ENCODE results near the gene ONECUT3.

Gene ONECUT3

GRCh38 chr19:1810439-1811160 is 57.3 kb downstream of the ONECUT3 start:
- ChIA-PET CTCF (interaction anchor here (0.5 to 2.5 kb wide), 3 partner anchors 16 to 1316 kb away, joined by 3 to 8 read pairs (median 8); no protein-coding TSS in a partner anchor), POLR2A (interaction anchor here (0.6 kb wide), 1 partner anchor 103 kb away, joined by 3 read pairs; no protein-coding TSS in a partner anchor)
- TF ChIP-seq LEF1 (IDR thresholded peaks at IDR 0.05; ENCODE audit: borderline replicate concordance), result no peak
- TF ChIP-seq FOXA1 (IDR thresholded peaks at IDR 0.05), result no peak
- no peak for TF ChIP-seq CTBP1 (IDR thresholded peaks at IDR 0.05; ENCODE audit: borderline replicate concordance)
- no peak for TF ChIP-seq HDGF (IDR thresholded peaks at IDR 0.05; ENCODE audit: borderline replicate concordance)
- TF ChIP-seq ARNT (IDR thresholded peaks at IDR 0.05), result no peak
- no peak for TF ChIP-seq SP1 (IDR thresholded peaks at IDR 0.05)
- no peak for TF ChIP-seq TARDBP (IDR thresholded peaks at IDR 0.05)
- TF ChIP-seq ELF4 (IDR thresholded peaks at IDR 0.05), result no peak
- no peak for TF ChIP-seq NFRKB (IDR thresholded peaks at IDR 0.05)
- no peak for TF ChIP-seq FOXK2 (IDR thresholded peaks at IDR 0.05)
- no peak for DNase-seq (ENCODE audit: extremely low spot score)

DNA sequence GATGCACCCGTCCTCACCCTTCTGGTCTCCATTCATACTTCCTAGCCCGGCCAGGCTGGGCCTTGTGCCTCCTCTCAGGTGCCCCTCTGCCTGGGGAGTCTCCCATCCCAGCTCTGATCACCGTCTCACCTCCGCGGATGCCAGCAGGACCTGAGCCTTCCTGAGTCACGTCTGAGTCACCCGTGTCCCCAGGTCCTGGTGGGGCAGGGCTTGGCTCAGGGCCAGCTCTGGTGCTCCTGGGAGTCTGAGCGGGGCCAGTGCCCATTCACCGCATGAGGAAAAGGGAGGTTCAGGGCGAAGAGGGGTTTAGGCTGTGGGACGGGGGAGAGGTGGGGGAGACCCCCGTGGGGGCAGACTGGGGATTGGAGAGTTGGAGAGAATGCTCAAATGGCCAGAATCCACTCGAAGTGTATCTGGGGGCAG is 58.2 kb downstream of the ONECUT3 start:
- no peak for TF ChIP-seq ELF4 (IDR thresholded peaks at IDR 0.05)
- no peak for TF ChIP-seq FOXK2 (IDR thresholded peaks at IDR 0.05)
- no peak for TF ChIP-seq FOXM1 (IDR thresholded peaks at IDR 0.05; ENCODE audit: borderline replicate concordance)
- TF ChIP-seq SP1 (IDR thresholded peaks at IDR 0.05), result no peak
- no peak for TF ChIP-seq BHLHE40 (IDR thresholded peaks at IDR 0.05; ENCODE audit: borderline replicate concordance)
- no peak for TF ChIP-seq HDGF (IDR thresholded peaks at IDR 0.05; ENCODE audit: borderline replicate concordance)
- TF ChIP-seq ARNT (IDR thresholded peaks at IDR 0.05), result no peak
- ChIA-PET POLR2A (no interaction called here), CTCF (interaction anchor here (2.5 kb wide), 1 partner anchor 15 kb away, joined by 8 read pairs; no protein-coding TSS in a partner anchor)
- DNase-seq (ENCODE audit: extremely low spot score), result no peak

GRCh38 chr19:1811942-1812425 is 58.7 kb downstream of the ONECUT3 start, which contains the start of gene ATP8B3:
ATP8B3 (minus strand) TSS chr19:1812276; CDS start chr19:1811736, 540 bp downstream.
- CTCF ChIA-PET, result no interaction called here
- TF ChIP-seq, protein P1, sequence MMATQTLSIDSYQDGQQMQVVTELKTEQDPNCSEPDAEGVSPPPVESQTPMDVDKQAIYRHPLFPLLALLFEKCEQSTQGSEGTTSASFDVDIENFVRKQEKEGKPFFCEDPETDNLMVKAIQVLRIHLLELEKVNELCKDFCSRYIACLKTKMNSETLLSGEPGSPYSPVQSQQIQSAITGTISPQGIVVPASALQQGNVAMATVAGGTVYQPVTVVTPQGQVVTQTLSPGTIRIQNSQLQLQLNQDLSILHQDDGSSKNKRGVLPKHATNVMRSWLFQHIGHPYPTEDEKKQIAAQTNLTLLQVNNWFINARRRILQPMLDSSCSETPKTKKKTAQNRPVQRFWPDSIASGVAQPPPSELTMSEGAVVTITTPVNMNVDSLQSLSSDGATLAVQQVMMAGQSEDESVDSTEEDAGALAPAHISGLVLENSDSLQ (IDR thresholded peaks at IDR 0.05), result no peak
- TF ChIP-seq BHLHE40 (IDR thresholded peaks at IDR 0.05; ENCODE audit: borderline replicate concordance), result no peak
- TF ChIP-seq HDGF (IDR thresholded peaks at IDR 0.05; ENCODE audit: borderline replicate concordance), result no peak
- TF ChIP-seq LEF1 (IDR thresholded peaks at IDR 0.05; ENCODE audit: borderline replicate concordance), result no peak
- TF ChIP-seq ARNT (IDR thresholded peaks at IDR 0.05), result no peak
- TF ChIP-seq SP1 (IDR thresholded peaks at IDR 0.05), result no peak
- TF ChIP-seq SUZ12 (IDR thresholded peaks at IDR 0.05), result no peak
- no peak for TF ChIP-seq FOXM1 (IDR thresholded peaks at IDR 0.05; ENCODE audit: borderline replicate concordance)
- TF ChIP-seq ELF4 (IDR thresholded peaks at IDR 0.05), result no peak
- no peak for TF ChIP-seq L3MBTL2 (conservative IDR thresholded peaks at IDR 0.05)
- POLR2A ChIA-PET, result no interaction called here
- DNase-seq (ENCODE audit: extremely low spot score), result no peak

DNA sequence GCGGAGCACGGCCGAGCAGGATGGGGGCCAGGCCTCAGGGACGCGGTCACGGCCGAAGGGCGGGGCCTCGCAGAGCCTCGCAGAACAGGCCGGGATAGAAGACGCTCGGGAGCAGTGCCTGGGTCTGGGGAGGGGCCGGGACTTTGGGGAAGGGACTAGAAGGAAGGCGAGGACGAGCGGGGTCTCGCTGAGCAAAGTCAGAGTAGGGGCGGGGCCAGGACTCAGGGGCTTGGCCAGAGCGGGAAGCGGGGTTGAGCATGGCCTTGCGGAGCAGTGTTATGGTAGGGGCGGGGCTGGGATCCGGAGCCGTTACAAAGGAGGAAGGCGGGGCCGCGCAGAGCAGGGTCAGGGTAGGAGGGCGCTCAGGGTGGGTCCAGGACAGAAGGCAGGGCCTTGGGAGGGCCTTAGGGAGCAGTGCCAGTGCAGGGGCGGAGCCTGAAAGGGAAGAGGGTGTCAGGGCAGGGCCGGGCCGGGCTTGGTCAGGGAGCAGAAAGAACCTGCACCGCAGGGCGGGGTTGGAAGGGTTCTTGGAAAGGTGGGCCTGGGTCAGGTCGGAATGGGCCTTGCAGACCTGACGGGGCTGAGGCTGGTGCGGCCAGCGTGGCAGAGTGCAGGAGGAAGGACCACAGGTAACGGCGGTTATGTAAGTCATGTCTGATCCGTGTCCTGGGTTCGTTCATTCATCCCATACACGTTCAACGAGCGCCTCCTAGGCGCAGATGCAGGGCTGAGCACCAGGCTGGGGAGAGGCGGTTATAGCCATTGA is 59.3 kb downstream of the ONECUT3 start:
- ChIA-PET CTCF (no interaction called here), POLR2A (no interaction called here)

DNA sequence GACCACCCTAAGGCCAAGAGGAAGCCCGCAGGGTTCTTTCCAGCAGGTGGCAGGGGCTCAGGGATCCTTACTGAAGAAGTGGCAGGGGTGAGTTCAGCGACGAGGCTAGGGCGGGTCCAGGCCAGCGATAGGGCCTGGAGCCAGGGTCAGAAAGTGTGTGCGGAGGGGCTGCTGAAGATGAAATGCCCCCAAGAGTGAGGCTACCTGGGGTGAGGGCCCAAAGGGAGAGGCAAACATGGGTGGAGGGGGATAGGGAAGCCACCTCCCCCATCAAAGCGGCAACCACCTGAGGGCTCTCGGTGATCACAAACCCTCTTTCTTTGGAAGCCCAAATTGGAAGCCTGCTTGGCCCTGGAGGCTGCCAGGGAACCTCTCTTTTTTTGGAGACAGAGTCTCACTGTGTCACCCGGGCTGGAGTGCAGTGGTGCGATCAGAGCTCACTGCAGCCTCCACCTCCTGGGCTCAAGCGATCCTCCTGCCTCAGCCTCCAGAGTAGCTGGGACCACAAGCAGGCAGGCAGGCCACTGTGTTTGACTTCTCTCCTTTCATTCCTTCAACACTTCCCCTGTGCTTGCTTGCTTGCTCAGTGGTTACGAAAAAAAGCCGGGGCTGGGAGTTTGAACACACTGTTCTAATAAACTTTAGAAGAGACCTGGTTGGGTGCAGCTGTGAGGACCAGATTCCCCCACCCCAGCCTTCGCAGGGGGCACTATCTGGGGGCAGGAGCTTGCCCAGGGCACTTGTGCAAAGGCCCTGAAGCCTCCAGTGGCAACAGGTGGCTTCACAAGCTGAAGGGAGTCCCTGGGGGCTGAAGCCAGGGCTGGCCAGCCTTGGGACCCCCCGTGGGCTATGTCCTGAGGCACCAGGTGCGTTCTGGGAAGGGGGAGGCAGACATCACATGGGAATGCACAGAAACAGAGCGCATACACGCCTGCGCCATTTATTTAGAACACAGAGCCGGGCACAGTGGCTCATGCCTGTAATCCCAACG is 60.2 kb downstream of the ONECUT3 start:
- TF ChIP-seq ZNF384 (IDR thresholded peaks at IDR 0.05) (no peak), LEF1 (IDR thresholded peaks at IDR 0.05; ENCODE audit: borderline replicate concordance) (no peak), L3MBTL2 (conservative IDR thresholded peaks at IDR 0.05) (no peak), SP1 (IDR thresholded peaks at IDR 0.05) (no peak), ARNT (IDR thresholded peaks at IDR 0.05) (no peak), HDGF (IDR thresholded peaks at IDR 0.05; ENCODE audit: borderline replicate concordance) (no peak), ELF4 (IDR thresholded peaks at IDR 0.05) (no peak), FOXM1 (IDR thresholded peaks at IDR 0.05; ENCODE audit: borderline replicate concordance) (no peak), FOXK2 (IDR thresholded peaks at IDR 0.05) (no peak), SUZ12 (IDR thresholded peaks at IDR 0.05) (no peak)
- ChIA-PET CTCF (interaction anchor here (1.0 to 2.7 kb wide), 4 partner anchors 13 to 141 kb away, joined by 3 to 8 read pairs (median 4); no protein-coding TSS in a partner anchor), POLR2A (interaction anchor here (1.6 kb wide), 1 partner anchor 12 kb away, joined by 4 read pairs; no protein-coding TSS in a partner anchor)
- no peak for DNase-seq (ENCODE audit: extremely low spot score)

More for the DNA sequence above, 59.3 kb downstream of the ONECUT3 start:
- DNase-seq (ENCODE audit: extremely low spot score), result peak; percentile 99
- TF ChIP-seq L3MBTL2 (conservative IDR thresholded peaks at IDR 0.05) (peak; percentile 41; the same call in 1 of the 2 replicates), LEF1 (IDR thresholded peaks at IDR 0.05; ENCODE audit: borderline replicate concordance) (no peak)

DNA sequence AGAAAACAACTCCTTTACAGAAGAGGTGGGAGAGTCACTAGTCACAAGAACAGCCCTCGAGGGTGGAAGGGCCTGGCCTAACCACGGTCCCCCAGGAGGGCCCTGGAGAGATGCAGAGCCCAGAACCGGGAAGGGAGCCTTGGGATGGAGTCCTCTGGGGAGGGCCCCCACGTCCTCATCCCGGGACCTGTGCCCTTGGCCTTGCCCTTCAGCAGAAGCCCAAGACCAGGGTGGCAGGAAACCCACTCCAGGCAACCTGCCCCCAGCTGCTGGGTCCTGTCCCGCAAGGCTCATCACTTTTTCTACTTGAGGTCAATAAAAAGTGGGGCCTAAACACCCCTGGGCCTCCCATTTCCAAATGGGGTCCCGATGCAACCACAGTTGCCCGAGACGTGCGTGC is 61.1 kb downstream of the ONECUT3 start:
- ChIA-PET CTCF (interaction anchor here (1.0 to 2.7 kb wide), 4 partner anchors 12 to 142 kb away, joined by 3 to 8 read pairs (median 4); no protein-coding TSS in a partner anchor), POLR2A (interaction anchor here (1.6 kb wide), 1 partner anchor 11 kb away, joined by 4 read pairs; no protein-coding TSS in a partner anchor)
- DNase-seq (ENCODE audit: extremely low spot score), result no peak
- TF ChIP-seq, protein P1 (IDR thresholded peaks at IDR 0.05), result no peak
- TF ChIP-seq ARNT (IDR thresholded peaks at IDR 0.05) (no peak), ZNF384 (IDR thresholded peaks at IDR 0.05) (no peak), BHLHE40 (IDR thresholded peaks at IDR 0.05; ENCODE audit: borderline replicate concordance) (no peak), FOXK2 (IDR thresholded peaks at IDR 0.05) (no peak), FOXM1 (IDR thresholded peaks at IDR 0.05; ENCODE audit: borderline replicate concordance) (no peak), FOXA1 (IDR thresholded peaks at IDR 0.05) (no peak), CTBP1 (IDR thresholded peaks at IDR 0.05; ENCODE audit: borderline replicate concordance) (no peak), NFRKB (IDR thresholded peaks at IDR 0.05) (no peak), SP1 (IDR thresholded peaks at IDR 0.05) (no peak), ELF4 (IDR thresholded peaks at IDR 0.05) (no peak), HDGF (IDR thresholded peaks at IDR 0.05; ENCODE audit: borderline replicate concordance) (no peak), LEF1 (IDR thresholded peaks at IDR 0.05; ENCODE audit: borderline replicate concordance) (no peak), SUZ12 (IDR thresholded peaks at IDR 0.05) (no peak), L3MBTL2 (conservative IDR thresholded peaks at IDR 0.05) (no peak), TARDBP (IDR thresholded peaks at IDR 0.05) (no peak)

All from HEK293T (cell line).